Gastrocnemius medialis (tissue), 4 donors: ENCODE measurements around the gene CD209.

Source experiments
- CTCF ChIP-seq, 5 experiments: fragments of 450-650 bp in 3 of 5; fragments of 200-600 bp in 2 of 5; sonication (generic) in 2 of 5; IDR thresholded peaks in 4 of 5; conservative IDR thresholded peaks in 1 of 5; 1 replicate in 4 of 5; 2 replicates in 1 of 5; pipeline ENCODE4 v1.5.1; 2016 to 2019; ENCODE audit warnings: antibody characterized with exemption in 5 of 5, mild to moderate bottlenecking in 3 of 5, moderate library complexity in 3 of 5
- POLR2A ChIP-seq, 2 donors: fragments of 450-650 bp; IDR thresholded peaks; one replicate each; pipeline ENCODE4 v1.6.1; 2017; ENCODE audit warnings: antibody characterized with exemption in 2 of 2, mild to moderate bottlenecking in 2 of 2, moderate library complexity in 2 of 2

- no peak for TF ChIP-seq CTCF (IDR thresholded peaks at IDR 0.05 in 4 of 5, conservative IDR thresholded peaks at IDR 0.05 in 1 of 5)
- no peak for TF ChIP-seq POLR2A (IDR thresholded peaks at IDR 0.05)
Observed at GRCh38 chr19:7783991-7784423, 36.7 kb upstream of the CD209 start.
